Rectal smooth muscle tissue (tissue), 1 donor: ENCODE data around the gene CHN2.

Source experiments
- H3K27ac ChIP-seq: one replicate; pipeline ENCODE4 v1.7.0; 2013; ENCODE audit warnings: low read depth, low read length, inconsistent platforms
- H3K27me3 ChIP-seq: one replicate; pipeline ENCODE4 v1.7.0; 2013; ENCODE audit warnings: low read length; ENCODE audit not compliant: control insufficient read depth, insufficient read depth
- H3K36me3 ChIP-seq: one replicate; pipeline ENCODE4 v1.7.0; 2013; ENCODE audit warnings: low read length; ENCODE audit not compliant: control insufficient read depth, insufficient read depth
- H3K4me1 ChIP-seq: one replicate; pipeline ENCODE4 v1.7.0; 2013; ENCODE audit warnings: low read length; ENCODE audit not compliant: control insufficient read depth, insufficient read depth
- H3K4me3 ChIP-seq: one replicate; pipeline ENCODE4 v1.7.0; 2013; ENCODE audit warnings: low read length
- H3K9ac ChIP-seq: one replicate; pipeline ENCODE4 v1.7.0; 2013; ENCODE audit warnings: low read length

The CHN2 gene

DNA sequence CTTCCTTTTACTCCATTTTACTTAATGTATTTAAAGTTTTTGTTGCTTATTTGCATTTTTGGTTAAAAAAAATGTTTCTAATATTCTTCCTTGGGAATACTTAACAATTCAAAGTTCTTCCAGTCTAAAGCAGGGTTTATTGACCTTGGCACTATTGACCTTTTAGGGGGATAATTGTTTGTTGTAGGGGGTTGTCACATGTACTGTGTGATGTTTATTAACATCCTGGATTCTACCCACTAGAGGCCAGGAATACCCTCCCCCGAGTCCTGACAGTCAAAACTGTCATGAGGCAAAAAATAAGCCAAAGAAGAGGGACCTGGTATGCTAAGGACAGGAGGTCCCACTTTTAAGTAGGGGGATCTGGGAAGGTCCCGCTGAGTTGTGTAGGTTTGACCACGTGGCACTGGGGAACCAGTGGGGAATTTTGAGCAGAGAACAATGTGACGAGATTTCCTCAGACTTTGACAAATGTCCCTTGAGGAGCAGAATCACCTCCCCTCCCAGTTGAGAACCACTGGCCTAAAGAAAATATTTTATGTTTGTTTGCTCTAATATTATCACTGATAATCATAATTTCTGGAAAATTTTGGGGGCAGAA is 190.7 kb downstream of the CHN2 start:
- Histone ChIP-seq H3K4me3 (no peak overlapping the region), H3K27me3 (no peaks in the 10 kb centered on the region), H3K4me1 (no peaks in the 10 kb centered on the region), H3K27ac (no peak overlapping the region), H3K36me3 (no peaks in the 10 kb centered on the region), H3K9ac (no peak overlapping the region)

- no peak overlapping the region for H3K4me3 ChIP-seq
- no peak overlapping the region for H3K9ac ChIP-seq
- no peaks in the 10 kb centered on the region for H3K4me1 ChIP-seq
- H3K27me3 ChIP-seq = no peaks in the 10 kb centered on the region
- H3K27ac ChIP-seq = no peak overlapping the region
- no peaks in the 10 kb centered on the region for H3K36me3 ChIP-seq
Observed at GRCh38 chr7:29386196-29386765, 191.7 kb downstream of the CHN2 start.

DNA sequence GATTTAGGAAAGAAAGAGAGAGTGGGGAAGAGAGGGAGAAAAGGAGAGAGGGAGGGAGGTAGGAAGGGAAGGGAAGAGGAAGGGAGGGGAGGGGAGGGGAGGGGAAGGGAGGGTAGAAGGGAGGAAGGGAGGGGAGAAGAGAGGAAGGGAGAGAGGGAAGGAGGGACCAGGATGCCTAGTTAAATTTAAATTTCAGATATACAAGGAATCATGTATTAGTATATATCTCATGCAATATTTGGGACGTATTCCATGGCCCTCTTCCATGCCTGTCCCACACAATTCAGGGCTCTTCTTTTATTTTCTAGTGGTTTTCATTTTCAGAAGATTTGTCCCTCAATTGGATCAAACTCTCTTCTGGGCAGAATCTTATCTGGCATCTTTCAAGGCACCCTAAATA is 196.7 kb downstream of the CHN2 start:
- H3K36me3 ChIP-seq = no peaks in the 10 kb centered on the region
- H3K27ac ChIP-seq = no peak overlapping the region
- H3K4me3 ChIP-seq = no peak overlapping the region
- no peaks in the 10 kb centered on the region for H3K27me3 ChIP-seq
- no peaks in the 10 kb centered on the region for H3K4me1 ChIP-seq
- no peak overlapping the region for H3K9ac ChIP-seq

DNA sequence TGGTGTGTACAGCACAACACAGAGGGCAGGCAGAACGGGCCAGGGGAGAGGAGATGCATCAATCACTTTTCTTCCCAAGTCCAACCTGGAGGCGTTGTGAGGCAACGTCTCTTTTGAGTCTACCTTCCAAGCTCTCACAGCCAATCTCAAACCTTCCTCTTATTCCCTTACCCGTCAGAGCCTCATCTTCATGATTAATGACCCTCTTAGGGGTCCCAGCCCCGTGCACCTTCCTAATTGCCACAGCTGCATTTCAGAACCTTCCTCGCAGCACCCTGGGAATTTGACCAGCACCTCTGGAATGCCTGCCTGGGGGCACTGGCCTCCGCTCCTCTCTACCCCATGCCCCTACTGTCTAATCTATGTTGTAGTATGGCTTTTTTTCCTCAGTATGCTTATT is 199.7 kb downstream of the CHN2 start:
- Histone ChIP-seq H3K27me3 (no peaks in the 10 kb centered on the region), H3K36me3 (no peaks in the 10 kb centered on the region), H3K4me3 (no peak overlapping the region), H3K27ac (no peak overlapping the region), H3K9ac (no peak overlapping the region), H3K4me1 (no peaks in the 10 kb centered on the region)

DNA sequence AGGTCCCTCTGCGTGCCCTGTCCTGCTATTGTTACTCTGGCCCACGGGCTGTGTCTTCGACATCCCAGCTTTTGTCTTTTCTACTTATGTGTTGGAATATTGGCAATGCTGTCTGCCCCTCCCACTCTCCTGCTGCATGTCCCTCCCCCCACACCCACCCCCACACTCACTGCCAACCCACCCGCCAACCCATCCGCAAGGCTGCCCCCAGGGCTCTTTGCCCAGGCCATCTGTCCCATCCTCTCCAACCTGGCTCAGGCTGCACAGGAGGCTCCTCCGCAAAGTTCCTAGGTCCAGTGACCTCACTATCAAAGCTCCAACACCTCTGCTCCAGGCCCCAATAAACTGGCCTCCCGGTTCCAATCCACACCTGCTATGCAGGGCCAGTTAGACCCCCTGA is 202.0 kb downstream of the CHN2 start:
- H3K27ac ChIP-seq = no peak overlapping the region
- H3K4me1 ChIP-seq = no peaks in the 10 kb centered on the region
- no peak overlapping the region for H3K9ac ChIP-seq

DNA sequence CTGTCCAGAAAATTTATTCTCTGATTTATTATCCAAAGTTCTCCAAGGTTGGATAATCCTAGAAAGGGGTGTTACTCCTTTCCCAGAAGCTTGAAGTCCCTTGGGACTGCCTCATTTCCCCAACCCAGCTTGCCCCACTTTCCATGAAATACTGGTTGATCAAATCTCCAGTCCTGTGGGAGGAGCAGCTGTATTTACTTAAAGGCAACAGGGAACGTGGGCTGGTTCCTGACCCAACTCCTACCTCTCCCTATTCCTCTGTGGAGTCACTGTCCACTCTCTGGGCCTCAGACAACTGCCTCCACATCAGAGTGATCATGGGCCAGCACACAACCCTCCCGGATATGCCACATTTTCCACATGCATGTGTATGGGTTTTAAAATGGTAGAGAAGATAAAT is 202.8 kb downstream of the CHN2 start:
- no peak overlapping the region for H3K4me3 ChIP-seq
- no peak overlapping the region for H3K27ac ChIP-seq
- no peak overlapping the region for H3K9ac ChIP-seq
- no peaks in the 10 kb centered on the region for H3K4me1 ChIP-seq
- H3K27me3 ChIP-seq = no peaks in the 10 kb centered on the region
- no peaks in the 10 kb centered on the region for H3K36me3 ChIP-seq

More for the DNA sequence above, 202.0 kb downstream of the CHN2 start:
- H3K36me3 ChIP-seq = no peaks in the 10 kb centered on the region
- no peak overlapping the region for H3K4me3 ChIP-seq
- no peaks in the 10 kb centered on the region for H3K27me3 ChIP-seq

GRCh38 chr7:29398011-29398410 is 203.4 kb downstream of the CHN2 start:
- no peak overlapping the region for H3K9ac ChIP-seq
- H3K27me3 ChIP-seq = no peaks in the 10 kb centered on the region

DNA sequence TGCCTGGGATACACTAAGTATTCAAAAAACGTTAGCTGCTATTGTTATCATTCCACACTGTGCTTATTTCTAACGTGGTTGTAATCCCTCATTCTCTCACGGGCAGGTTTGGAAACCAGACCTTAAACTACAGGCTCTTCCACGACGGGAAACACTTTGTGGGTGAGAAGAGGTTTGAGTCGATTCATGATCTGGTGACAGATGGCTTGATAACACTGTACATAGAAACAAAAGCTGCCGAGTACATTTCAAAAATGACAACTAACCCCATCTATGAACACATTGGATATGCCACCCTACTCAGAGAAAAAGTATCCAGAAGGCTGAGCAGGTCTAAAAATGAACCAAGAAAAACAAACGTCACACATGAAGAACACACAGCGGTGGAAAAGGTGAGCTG is 205.9 kb downstream of the CHN2 start:
- Histone ChIP-seq H3K4me3 (no peak overlapping the region), H3K9ac (no peak overlapping the region), H3K36me3 (no peaks in the 10 kb centered on the region), H3K27me3 (no peaks in the 10 kb centered on the region), H3K27ac (no peak overlapping the region), H3K4me1 (no peaks in the 10 kb centered on the region)

More at GRCh38 chr7:29398011-29398410, 203.4 kb downstream of the CHN2 start:
- Histone ChIP-seq H3K27ac (no peak overlapping the region), H3K4me1 (no peaks in the 10 kb centered on the region), H3K4me3 (no peak overlapping the region), H3K36me3 (no peaks in the 10 kb centered on the region)

DNA sequence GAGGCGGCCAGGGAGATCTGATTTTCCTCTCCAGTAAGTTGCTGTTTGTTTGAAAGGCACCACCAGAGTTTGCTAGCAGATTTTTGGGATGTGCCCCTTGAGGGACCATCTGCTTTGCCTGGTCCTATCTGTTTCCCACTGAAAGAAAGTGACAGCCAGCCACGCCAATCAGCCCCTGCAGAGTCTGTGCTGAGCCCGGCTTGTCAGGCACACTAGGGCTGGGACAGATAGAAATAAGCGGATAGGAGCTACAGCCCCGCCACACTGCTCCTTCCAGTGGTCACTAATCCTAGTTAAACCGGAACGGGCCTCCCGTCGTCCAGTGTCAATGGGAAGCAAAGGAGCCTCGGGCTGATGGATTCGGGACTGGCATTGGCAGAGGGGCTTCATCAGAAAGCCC is 207.2 kb downstream of the CHN2 start:
- no peaks in the 10 kb centered on the region for H3K4me1 ChIP-seq
- H3K27ac ChIP-seq = no peak overlapping the region
- H3K4me3 ChIP-seq = no peak overlapping the region
- H3K36me3 ChIP-seq = no peaks in the 10 kb centered on the region
- H3K9ac ChIP-seq = no peak overlapping the region
- no peaks in the 10 kb centered on the region for H3K27me3 ChIP-seq

DNA sequence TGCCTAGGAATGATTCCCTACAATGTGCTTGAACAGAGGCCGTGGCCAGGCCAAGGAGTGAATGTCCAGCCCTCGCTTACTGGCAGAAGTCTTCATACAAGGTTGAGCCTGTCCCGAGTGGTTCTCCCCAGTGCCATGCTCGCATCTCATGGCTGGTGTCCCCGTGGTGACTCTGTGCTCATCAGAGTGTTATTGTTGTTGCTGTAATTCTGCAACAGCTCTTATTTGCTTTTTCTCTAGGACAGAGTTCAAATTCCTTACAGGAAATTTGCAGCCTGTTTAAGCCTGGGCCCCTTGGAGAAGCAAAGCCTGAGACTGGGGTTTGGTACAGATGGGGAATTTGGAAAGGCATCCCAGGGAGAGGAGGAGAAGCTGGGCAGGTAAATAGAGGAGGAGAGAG is 211.3 kb downstream of the CHN2 start:
- Histone ChIP-seq H3K27me3 (no peaks in the 10 kb centered on the region), H3K27ac (no peak overlapping the region), H3K9ac (no peak overlapping the region), H3K4me3 (no peak overlapping the region), H3K4me1 (no peaks in the 10 kb centered on the region), H3K36me3 (no peaks in the 10 kb centered on the region)

DNA sequence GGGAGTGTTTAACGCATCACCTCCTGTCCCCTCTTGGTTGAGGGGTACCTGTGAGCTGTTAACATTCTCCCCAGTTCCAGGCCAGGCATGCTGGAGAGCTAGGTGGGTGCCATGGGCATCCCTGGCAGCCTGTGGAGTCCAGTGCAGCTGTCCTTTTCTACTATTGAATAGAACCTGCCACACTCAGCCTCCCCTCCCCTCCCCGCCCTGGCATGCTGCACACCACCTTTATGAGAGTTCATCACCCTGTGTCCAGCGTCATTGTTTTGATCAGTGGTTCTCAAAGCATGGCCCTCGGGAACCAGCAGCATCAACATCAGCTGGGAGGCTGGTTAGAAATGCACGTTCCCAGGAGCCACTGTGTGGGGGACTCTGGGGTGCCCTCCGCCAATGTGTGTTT is 211.8 kb downstream of the CHN2 start:
- no peaks in the 10 kb centered on the region for H3K27me3 ChIP-seq
- no peaks in the 10 kb centered on the region for H3K4me1 ChIP-seq
- H3K9ac ChIP-seq = no peak overlapping the region
- no peak overlapping the region for H3K4me3 ChIP-seq
- H3K36me3 ChIP-seq = no peaks in the 10 kb centered on the region
- no peak overlapping the region for H3K27ac ChIP-seq

DNA sequence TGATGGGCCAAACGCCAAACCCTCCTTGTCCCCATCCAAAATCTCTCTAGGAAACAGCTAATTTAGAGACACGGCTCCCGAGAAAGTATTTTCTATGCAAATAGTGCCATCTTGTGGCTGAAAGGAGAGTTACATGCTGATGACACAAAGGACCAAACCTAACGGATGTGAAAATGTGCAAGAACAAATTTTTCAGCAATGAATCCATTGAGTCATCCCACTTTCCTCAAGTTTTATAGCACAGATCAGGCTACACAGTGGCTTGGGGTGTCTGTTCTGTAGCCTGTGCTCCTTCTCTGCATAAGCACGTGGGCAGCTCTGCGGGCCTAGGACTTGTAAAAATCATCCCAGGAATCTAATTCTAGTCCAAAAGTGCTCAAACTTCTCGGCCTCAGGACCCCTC is 214.3 kb downstream of the CHN2 start:
- H3K4me3 ChIP-seq = no peak overlapping the region
- no peaks in the 10 kb centered on the region for H3K27me3 ChIP-seq
- no peaks in the 10 kb centered on the region for H3K4me1 ChIP-seq
- H3K9ac ChIP-seq = no peak overlapping the region
- H3K36me3 ChIP-seq = no peaks in the 10 kb centered on the region
- H3K27ac ChIP-seq = no peak overlapping the region

DNA sequence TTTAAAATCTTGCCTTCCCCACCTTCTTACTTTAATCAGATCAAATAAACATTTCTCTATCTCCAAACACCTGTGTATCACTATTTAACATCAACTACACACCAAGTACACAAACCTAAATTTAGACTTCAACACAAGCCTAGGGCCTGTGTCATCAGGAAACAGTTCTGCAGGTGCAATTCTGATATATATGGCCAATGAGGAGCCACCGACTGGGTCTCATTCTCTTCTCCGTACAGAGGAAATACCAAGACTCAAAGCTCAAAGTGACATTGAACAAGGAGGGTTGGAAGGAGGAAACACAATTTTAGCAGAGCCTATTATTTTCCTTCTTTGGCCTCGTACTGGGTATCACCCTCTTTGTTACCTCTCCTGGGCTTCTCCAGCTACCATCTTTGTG is 216.4 kb downstream of the CHN2 start:
- H3K4me3 ChIP-seq = no peak overlapping the region
- no peak overlapping the region for H3K9ac ChIP-seq
- H3K27ac ChIP-seq = no peak overlapping the region
- H3K36me3 ChIP-seq = no peaks in the 10 kb centered on the region
- no peaks in the 10 kb centered on the region for H3K4me1 ChIP-seq
- no peaks in the 10 kb centered on the region for H3K27me3 ChIP-seq
